GM23338 (cell line): ENCODE data around the gene ZKSCAN2. TPM values are rescaled to one million over a fixed set of nuclear protein-coding genes. Genes with fewer than 3 reads are reported as not detected.

Experiments used
- ATAC-seq: fragments of 200-7000 bp; cut with Tn5 transposase; 3 replicates; pipeline ENCODE4 v1.9.1; 2020
- DNase-seq: peaks from one replicate; pipeline ENCODE4 v3.0.0-alpha.2; 2015; ENCODE audit warnings: low spot score
- H2AFZ ChIP-seq: fragments of 200-600 bp; sonication (generic); 2 replicates; pipeline ENCODE4 v1.8.0; 2016; ENCODE audit warnings: antibody characterized with exemption, mild to moderate bottlenecking, moderate library complexity
- H3F3A ChIP-seq: fragments of 200-600 bp; sonication (generic); replicated peaks from 2 replicates; pipeline ENCODE4 v1.8.0; 2017; ENCODE audit warnings: antibody characterized with exemption, mixed run types, low read depth
- H3K27ac ChIP-seq: fragments of 200-600 bp; sonication (generic); 2 replicates; pipeline ENCODE4 v1.6.1; 2016; ENCODE audit warnings: low read depth
- H3K27me3 ChIP-seq: fragments of 200-600 bp; sonication (generic); 2 replicates; pipeline ENCODE4 v1.8.0; 2016; ENCODE audit warnings: mild to moderate bottlenecking, mixed run types, moderate library complexity; ENCODE audit not compliant: insufficient read depth
- H3K36me3 ChIP-seq: fragments of 200-600 bp; sonication (generic); 2 replicates; pipeline ENCODE4 v1.8.0; 2016; ENCODE audit warnings: mild to moderate bottlenecking; ENCODE audit not compliant: insufficient read depth
- H3K4me1 ChIP-seq: fragments of 200-600 bp; sonication (generic); 2 replicates; pipeline ENCODE4 v1.8.0; 2016; ENCODE audit warnings: mild to moderate bottlenecking, moderate library complexity; ENCODE audit not compliant: insufficient read depth
- H3K4me2 ChIP-seq: fragments of 200-600 bp; sonication (generic); 2 replicates; pipeline ENCODE4 v1.7.1; 2017; ENCODE audit warnings: mixed run types
- H3K4me3 ChIP-seq: fragments of 200-600 bp; sonication (generic); 2 replicates; pipeline ENCODE4 v1.6.1; 2016; ENCODE audit warnings: mixed run types
- H3K79me2 ChIP-seq: fragments of 200-600 bp; sonication (generic); replicated peaks from 2 replicates; pipeline ENCODE4 v1.8.0; 2017; ENCODE audit warnings: mild to moderate bottlenecking; ENCODE audit not compliant: insufficient read depth
- H3K9me2 ChIP-seq: fragments of 200-600 bp; sonication (generic); 2 replicates; pipeline ENCODE4 v1.8.0; 2017; ENCODE audit not compliant: insufficient read depth
- H4K20me1 ChIP-seq: fragments of 200-600 bp; sonication (generic); replicated peaks from 2 replicates; pipeline ENCODE4 v1.8.0; 2017; ENCODE audit warnings: mild to moderate bottlenecking; ENCODE audit not compliant: insufficient read depth
- H3K27ac Mint-ChIP-seq: 2 replicates; pipeline ENCODE4 v1.8.0; 2020; ENCODE audit warnings: inconsistent platforms, mild to moderate bottlenecking, moderate library complexity, mixed read lengths
- H3K27me3 Mint-ChIP-seq: 3 replicates; pipeline ENCODE4 v1.8.0; 2022; ENCODE audit warnings: low read depth, mild to moderate bottlenecking, moderate library complexity, mixed read lengths, inconsistent platforms; ENCODE audit not compliant: insufficient read depth, poor library complexity
- H3K36me3 Mint-ChIP-seq: 3 replicates; pipeline ENCODE4 v1.8.0; 2021; ENCODE audit warnings: low read depth, mild to moderate bottlenecking, inconsistent platforms, moderate library complexity, mixed read lengths
- H3K4me1 Mint-ChIP-seq: 3 replicates; pipeline ENCODE4 v1.8.0; 2020; ENCODE audit warnings: mild to moderate bottlenecking, inconsistent platforms, mixed read lengths
- H3K4me3 Mint-ChIP-seq: 3 replicates; pipeline ENCODE4 v1.8.0; 2021; ENCODE audit warnings: moderate library complexity, mild to moderate bottlenecking, inconsistent platforms, mixed read lengths
- H3K9me3 Mint-ChIP-seq: 3 replicates; pipeline ENCODE4 v1.8.0; 2020; ENCODE audit warnings: moderate library complexity, mild to moderate bottlenecking, inconsistent platforms, mixed read lengths
- CREB1 ChIP-seq: fragments of 250-450 bp; sonication (Bioruptor Pico); IDR thresholded peaks from 2 replicates; pipeline ENCODE4 v1.5.0; 2020; ENCODE audit warnings: low read depth, mild to moderate bottlenecking, moderate library complexity
- CTCF ChIP-seq, 2 experiments: fragments of 200-600 bp in 1 of 2; sonication (generic) in 1 of 2; conservative IDR thresholded peaks; 2 replicates each; pipeline versions ENCODE4 v1.5.1 to v1.6.1; 2016 to 2017; ENCODE audit warnings: antibody characterized with exemption in 2 of 2, low read depth in 2 of 2, mild to moderate bottlenecking in 2 of 2, moderate library complexity in 1 of 2
- ETS1 ChIP-seq: IDR thresholded peaks from 2 replicates; pipeline ENCODE4 v1.6.1; 2016; ENCODE audit warnings: antibody characterized with exemption
- EZH2 ChIP-seq: fragments of 200-600 bp; sonication (generic); IDR thresholded peaks from one replicate; pipeline ENCODE4 v1.8.0; 2017; ENCODE audit warnings: antibody characterized with exemption, mild to moderate bottlenecking, low read depth; ENCODE audit not compliant: unreplicated experiment
- EZH2phosphoT487 ChIP-seq: fragments of 200-600 bp; sonication (generic); IDR thresholded peaks from one replicate; pipeline ENCODE4 v1.8.1; 2018; ENCODE audit warnings: antibody characterized with exemption; ENCODE audit not compliant: unreplicated experiment
- JUNB ChIP-seq: IDR thresholded peaks from one replicate; pipeline ENCODE4 v1.6.1; 2016; ENCODE audit warnings: antibody characterized with exemption; ENCODE audit not compliant: unreplicated experiment
- NANOG ChIP-seq: IDR thresholded peaks from 2 replicates; pipeline ENCODE4 v1.6.1; 2016; ENCODE audit warnings: antibody characterized with exemption, borderline replicate concordance
- POLR2AphosphoS5 ChIP-seq: IDR thresholded peaks from 2 replicates; pipeline ENCODE4 v1.6.1; 2016; ENCODE audit warnings: antibody characterized with exemption, low read depth
- REST ChIP-seq: IDR thresholded peaks from one replicate; pipeline ENCODE4 v1.6.1; 2018; ENCODE audit warnings: antibody characterized with exemption; ENCODE audit not compliant: unreplicated experiment
- STAT1 ChIP-seq: IDR thresholded peaks from one replicate; pipeline ENCODE4 v1.6.1; 2016; ENCODE audit warnings: antibody characterized with exemption; ENCODE audit not compliant: unreplicated experiment
- ZNF114 ChIP-seq: fragments of 250-450 bp; sonication (Bioruptor Pico); IDR thresholded peaks from 2 replicates; pipeline ENCODE4 v1.5.0; 2020; ENCODE audit warnings: mild to moderate bottlenecking, moderate library complexity
- ZNF331 ChIP-seq: fragments of 250-450 bp; sonication (Bioruptor Pico); IDR thresholded peaks from 2 replicates; pipeline ENCODE4 v1.5.0; 2020; ENCODE audit warnings: low read depth, mild to moderate bottlenecking, moderate library complexity
- ZNF462 ChIP-seq: fragments of 250-450 bp; sonication (Bioruptor Pico); IDR thresholded peaks from 2 replicates; pipeline ENCODE4 v1.5.0; 2020; ENCODE audit warnings: mild to moderate bottlenecking, moderate library complexity
- polyA plus RNA-seq: library from polyadenylated mRNA; unstranded; fragments of >200 nt; fragmentation: Nextera tagmentation; extraction: Ambion mirVana; gene quantifications from 2 replicates; pipeline ENCODE4 v1.2.1, GENCODE V29; 2016
- total RNA-seq: library from RNA; depleted of rRNA; stranded (reverse); fragments of >200 nt; shearing (Covaris generic); gene quantifications from 2 replicates; pipeline ENCODE4 v1.2.3, GENCODE V29; 2014

ZKSCAN2 gene
- total and polyA plus RNA-seq, 2 experiments from 2014 or later: 2.0 to 8.8 TPM

GRCh38 chr16:25212636-25213035 lies 45.0 kb downstream of the ZKSCAN2 start:
- Histone ChIP-seq H3K9me2 (0 out of 2 replicates have a peak, but pooled peaks cover 5% of the 10 kb centered on the region), H2AFZ (no peak overlapping the region), H3F3A (no peaks in the 10 kb centered on the region), H3K79me2 (no peaks in the 10 kb centered on the region), H3K27ac (no peak overlapping the region), H3K4me3 (no peak overlapping the region), H3K36me3 (no peaks in the 10 kb centered on the region), H3K4me2 (no peak overlapping the region), H3K27me3 (no peaks in the 10 kb centered on the region), H3K4me1 (no peaks in the 10 kb centered on the region), H4K20me1 (no peaks in the 10 kb centered on the region)
- Mint-ChIP-seq H3K27ac (no peak overlapping the region), H3K36me3 (no peaks in the 10 kb centered on the region), H3K9me3 (no peaks in the 10 kb centered on the region), H3K27me3 (peaks cover 2% of the 10 kb centered on the region), H3K4me3 (no peak overlapping the region), H3K4me1 (no peaks in the 10 kb centered on the region)
- DNase-seq (no peak), ATAC-seq (no peak)
- TF ChIP-seq EZH2: no peak
- no peak for TF ChIP-seq ZNF462
- TF ChIP-seq STAT1: no peak
- no peak for TF ChIP-seq ETS1
- no peak for TF ChIP-seq ZNF331
- TF ChIP-seq POLR2AphosphoS5: no peak
- TF ChIP-seq CTCF (conservative IDR thresholded peaks at IDR 0.05; ENCODE audit: low read depth in 2 of 2): no peak
- TF ChIP-seq NANOG: no peak
- TF ChIP-seq CREB1 (CRISPR knock-in tag): no peak
- TF ChIP-seq EZH2phosphoT487: no peak
- no peak for TF ChIP-seq JUNB
- TF ChIP-seq REST: no peak
- TF ChIP-seq ZNF114: no peak
